ENCODE data around the gene MTHFSD.

The MTHFSD gene

GRCh38 chr16:86538196-86538780 is 16.7 kb downstream of the MTHFSD start:
- Histone ChIP-seq H3K79me1 (ENCODE audit: low read length) (no peaks in the 10 kb centered on the region), H3K4me1 (ENCODE audit: control insufficient read depth in 1 of 2, insufficient read depth in 2 of 2, low read length in 2 of 2) (no peaks in the 10 kb centered on the region), H2BK12ac (ENCODE audit: low read length) (no peak overlapping the region), H4K12ac (ENCODE audit: low read depth, low read length) (no peak overlapping the region), H2BK5ac (ENCODE audit: low read depth, low read length, poor library complexity) (no peak overlapping the region), H3K18ac (ENCODE audit: low read length) (no peak overlapping the region), H4K91ac (ENCODE audit: low read depth, low read length) (no peak overlapping the region), H3K36me3 (ENCODE audit: control insufficient read depth in 1 of 2, insufficient read depth in 2 of 2, low read length in 2 of 2) (peaks cover 37 to 44% of the 10 kb centered on the region in 2 experiments), H3K27me3 (ENCODE audit: insufficient read depth, low read length) (no peaks in the 10 kb centered on the region), H3K79me2 (ENCODE audit: control insufficient read depth, insufficient read depth, low read length, poor library complexity) (no peaks in the 10 kb centered on the region), H2AFZ (ENCODE audit: insufficient read depth, low read length, poor library complexity) (no peak overlapping the region), H3K4me2 (ENCODE audit: low read length) (no peak overlapping the region), H3K9me3 (ENCODE audit: insufficient read depth, low read depth, low read length) (no peaks in the 10 kb centered on the region), H4K8ac (ENCODE audit: low read depth, low read length) (no peak overlapping the region), H2BK120ac (ENCODE audit: insufficient read depth, low read length, poor library complexity) (no peak overlapping the region), H3K4me3 (ENCODE audit: low read depth, low read length) (no peak overlapping the region), H3K23ac (ENCODE audit: low read length) (no peak overlapping the region), H3K9ac (ENCODE audit: low read length) (no peak overlapping the region), H3K27ac (ENCODE audit: low read depth, low read length) (no peak overlapping the region), H3K14ac (ENCODE audit: low read length) (no peak overlapping the region), H2AK5ac (ENCODE audit: low read length) (no peak overlapping the region), H3K4ac (ENCODE audit: low read depth, low read length) (no peak overlapping the region)
- DNase-seq, result no peak
- WGBS (ENCODE audit: extremely low coverage, insufficient coverage, insufficient read length), result no CpG with 5 or more reads among the region's 17 CpGs

GRCh38 chr16:86537486-86537885 is 17.5 kb downstream of the MTHFSD start:
- no peak for DNase-seq
- no peak overlapping the region for H3K4me3 ChIP-seq (ENCODE audit: low read depth, low read length)
- no peak overlapping the region for H3K4me2 ChIP-seq (ENCODE audit: low read length)
- no peaks in the 10 kb centered on the region for H3K27me3 ChIP-seq (ENCODE audit: insufficient read depth, low read length)
- no peak overlapping the region for H3K27ac ChIP-seq (ENCODE audit: low read depth, low read length)
- H3K9ac ChIP-seq (ENCODE audit: low read length), result no peak overlapping the region
- no peak overlapping the region for H3K14ac ChIP-seq (ENCODE audit: low read length)
- H2AK5ac ChIP-seq (ENCODE audit: low read length), result no peak overlapping the region
- no peak overlapping the region for H4K12ac ChIP-seq (ENCODE audit: low read depth, low read length)
- H2BK5ac ChIP-seq (ENCODE audit: low read depth, low read length, poor library complexity), result no peak overlapping the region
- no peaks in the 10 kb centered on the region for H3K79me2 ChIP-seq (ENCODE audit: control insufficient read depth, insufficient read depth, low read length, poor library complexity)
- H3K9me3 ChIP-seq (ENCODE audit: insufficient read depth, low read depth, low read length), result no peaks in the 10 kb centered on the region
- WGBS (ENCODE audit: extremely low coverage, insufficient coverage, insufficient read length), result no CpG with 5 or more reads among the region's 4 CpGs
- no peak overlapping the region for H3K23ac ChIP-seq (ENCODE audit: low read length)
- H3K36me3 ChIP-seq (ENCODE audit: control insufficient read depth in 1 of 2, insufficient read depth in 2 of 2, low read length in 2 of 2), result peaks cover 37 to 44% of the 10 kb centered on the region in 2 experiments
- no peak overlapping the region for H4K91ac ChIP-seq (ENCODE audit: low read depth, low read length)
- no peak overlapping the region for H2BK120ac ChIP-seq (ENCODE audit: insufficient read depth, low read length, poor library complexity)
- no peak overlapping the region for H3K18ac ChIP-seq (ENCODE audit: low read length)
- no peak overlapping the region for H3K4ac ChIP-seq (ENCODE audit: low read depth, low read length)
- H3K4me1 ChIP-seq (ENCODE audit: control insufficient read depth in 1 of 2, insufficient read depth in 2 of 2, low read length in 2 of 2), result no peaks in the 10 kb centered on the region
- no peak overlapping the region for H2AFZ ChIP-seq (ENCODE audit: insufficient read depth, low read length, poor library complexity)
- no peak overlapping the region for H4K8ac ChIP-seq (ENCODE audit: low read depth, low read length)
- no peak overlapping the region for H2BK12ac ChIP-seq (ENCODE audit: low read length)
- no peaks in the 10 kb centered on the region for H3K79me1 ChIP-seq (ENCODE audit: low read length)

DNA sequence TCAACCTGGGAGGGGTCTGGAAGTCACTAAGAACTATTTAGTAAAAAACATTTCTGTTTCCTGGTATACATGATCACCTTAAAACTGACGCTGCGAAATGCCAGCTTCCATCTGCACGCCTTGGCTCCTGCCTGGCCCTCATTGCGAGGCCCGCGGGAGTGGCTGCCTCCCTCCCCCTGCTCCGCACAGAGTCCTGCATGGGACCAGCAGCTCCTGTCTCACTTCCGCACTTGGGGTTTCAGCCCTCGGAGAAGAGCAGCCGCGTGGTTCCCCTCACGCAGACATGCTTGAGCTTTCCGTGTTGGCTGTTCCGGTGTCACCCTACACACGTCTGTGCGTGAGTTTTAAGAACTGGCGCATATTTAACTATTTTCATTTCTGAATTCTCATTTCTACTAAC is 18.4 kb downstream of the MTHFSD start:
- no peak overlapping the region for H3K4ac ChIP-seq (ENCODE audit: low read depth, low read length)
- H2AFZ ChIP-seq (ENCODE audit: insufficient read depth, low read length, poor library complexity), result no peak overlapping the region
- no peak overlapping the region for H3K23ac ChIP-seq (ENCODE audit: low read length)
- H3K4me2 ChIP-seq (ENCODE audit: low read length), result no peak overlapping the region
- H3K14ac ChIP-seq (ENCODE audit: low read length), result no peak overlapping the region
- H2BK5ac ChIP-seq (ENCODE audit: low read depth, low read length, poor library complexity), result no peak overlapping the region
- no peaks in the 10 kb centered on the region for H3K27me3 ChIP-seq (ENCODE audit: insufficient read depth, low read length)
- H4K8ac ChIP-seq (ENCODE audit: low read depth, low read length), result no peak overlapping the region
- H2BK120ac ChIP-seq (ENCODE audit: insufficient read depth, low read length, poor library complexity), result no peak overlapping the region
- no peak overlapping the region for H2AK5ac ChIP-seq (ENCODE audit: low read length)
- no peak overlapping the region for H3K18ac ChIP-seq (ENCODE audit: low read length)
- H3K4me1 ChIP-seq (ENCODE audit: control insufficient read depth in 1 of 2, insufficient read depth in 2 of 2, low read length in 2 of 2), result no peaks in the 10 kb centered on the region
- H3K36me3 ChIP-seq (ENCODE audit: control insufficient read depth in 1 of 2, insufficient read depth in 2 of 2, low read length in 2 of 2), result peaks cover 30 to 39% of the 10 kb centered on the region in 2 experiments
- no peak overlapping the region for H3K9ac ChIP-seq (ENCODE audit: low read length)
- H3K27ac ChIP-seq (ENCODE audit: low read depth, low read length), result no peak overlapping the region
- no peaks in the 10 kb centered on the region for H3K79me1 ChIP-seq (ENCODE audit: low read length)
- H3K4me3 ChIP-seq (ENCODE audit: low read depth, low read length), result no peak overlapping the region
- H4K12ac ChIP-seq (ENCODE audit: low read depth, low read length), result no peak overlapping the region
- no peak overlapping the region for H2BK12ac ChIP-seq (ENCODE audit: low read length)
- H3K9me3 ChIP-seq (ENCODE audit: insufficient read depth, low read depth, low read length), result no peaks in the 10 kb centered on the region
- no peak overlapping the region for H4K91ac ChIP-seq (ENCODE audit: low read depth, low read length)
- no peaks in the 10 kb centered on the region for H3K79me2 ChIP-seq (ENCODE audit: control insufficient read depth, insufficient read depth, low read length, poor library complexity)
- WGBS (ENCODE audit: extremely low coverage, insufficient coverage, insufficient read length), result no CpG with 5 or more reads among the region's 17 CpGs
- DNase-seq, result no peak

- H4K8ac ChIP-seq (ENCODE audit: low read depth, low read length), result no peak overlapping the region
- H3K18ac ChIP-seq (ENCODE audit: low read length), result no peak overlapping the region
- H3K36me3 ChIP-seq (ENCODE audit: control insufficient read depth in 1 of 2, insufficient read depth in 2 of 2, low read length in 2 of 2), result peaks cover 25 to 30% of the 10 kb centered on the region in 2 experiments
- no peak overlapping the region for H4K91ac ChIP-seq (ENCODE audit: low read depth, low read length)
- no peak overlapping the region for H3K4ac ChIP-seq (ENCODE audit: low read depth, low read length)
- H2BK5ac ChIP-seq (ENCODE audit: low read depth, low read length, poor library complexity), result no peak overlapping the region
- H3K4me3 ChIP-seq (ENCODE audit: low read depth, low read length), result no peak overlapping the region
- no peak overlapping the region for H3K23ac ChIP-seq (ENCODE audit: low read length)
- no peaks in the 10 kb centered on the region for H3K9me3 ChIP-seq (ENCODE audit: insufficient read depth, low read depth, low read length)
- H3K9ac ChIP-seq (ENCODE audit: low read length), result no peak overlapping the region
- no peak overlapping the region for H2AK5ac ChIP-seq (ENCODE audit: low read length)
- no peak overlapping the region for H2BK12ac ChIP-seq (ENCODE audit: low read length)
- no peak overlapping the region for H2BK120ac ChIP-seq (ENCODE audit: insufficient read depth, low read length, poor library complexity)
- H2AFZ ChIP-seq (ENCODE audit: insufficient read depth, low read length, poor library complexity), result no peak overlapping the region
- H3K4me1 ChIP-seq (ENCODE audit: control insufficient read depth in 1 of 2, insufficient read depth in 2 of 2, low read length in 2 of 2), result no peaks in the 10 kb centered on the region
- no peak for DNase-seq
- H3K27me3 ChIP-seq (ENCODE audit: insufficient read depth, low read length), result no peaks in the 10 kb centered on the region
- WGBS (ENCODE audit: extremely low coverage, insufficient coverage, insufficient read length), result no CpG with 5 or more reads among the region's 18 CpGs
- no peak overlapping the region for H4K12ac ChIP-seq (ENCODE audit: low read depth, low read length)
- no peaks in the 10 kb centered on the region for H3K79me2 ChIP-seq (ENCODE audit: control insufficient read depth, insufficient read depth, low read length, poor library complexity)
- H3K14ac ChIP-seq (ENCODE audit: low read length), result no peak overlapping the region
- H3K4me2 ChIP-seq (ENCODE audit: low read length), result no peak overlapping the region
- no peaks in the 10 kb centered on the region for H3K79me1 ChIP-seq (ENCODE audit: low read length)
- no peak overlapping the region for H3K27ac ChIP-seq (ENCODE audit: low read depth, low read length)
These were observed 20.0 kb downstream of the MTHFSD start for GRCh38 chr16:86534779-86535615.

All from trophoblast cell (in vitro differentiated cells and primary cell).